HEK293 (cell line): ENCODE results near the gene RASSF1.

Source experiments
- CTCF ChIA-PET: fragments of 350-600 bp; formaldehyde crosslinking; extraction: SDS; loops from one replicate; lab custom pipeline; 2021; ENCODE audit warnings: antibody characterized with exemption; lab: Yijun Ruan, JAX
- POLR2A ChIA-PET: fragments of 300-600 bp; formaldehyde crosslinking; extraction: SDS; loops from one replicate; lab custom pipeline; 2020; ENCODE audit warnings: antibody characterized with exemption, inconsistent platforms; lab: Yijun Ruan, JAX
- H3K27ac ChIP-seq: fragments of 200-500 bp; sonication (Bioruptor generic); 2 replicates; pipeline ENCODE4 v1.5.1; 2014; ENCODE audit warnings: low read depth, low read length, control low read depth, inconsistent platforms; ENCODE audit errors: extremely low read depth
- H3K36me3 ChIP-seq, 2 experiments: fragments of 200-500 bp in 1 of 2; sonication (Bioruptor generic) in 1 of 2; 1 replicate in 1 of 2; 2 replicates in 1 of 2; pipeline ENCODE4 v1.5.1; 2014 to 2017; ENCODE audit warnings: inconsistent platforms in 2 of 2, low read length in 2 of 2; ENCODE audit not compliant: control insufficient read depth in 2 of 2, insufficient read depth in 1 of 2
- H3K4me1 ChIP-seq: fragments of 200-500 bp; sonication (Bioruptor generic); 2 replicates; pipeline ENCODE4 v1.5.1; 2014; ENCODE audit warnings: mild to moderate bottlenecking, low read length, inconsistent platforms; ENCODE audit not compliant: control insufficient read depth, insufficient read depth
- H3K4me3 ChIP-seq: 2 replicates; pipeline ENCODE4 v1.5.1; 2011; ENCODE audit warnings: low read depth, mild to moderate bottlenecking, control low read depth, low read length, moderate library complexity
- H3K9me3 ChIP-seq: fragments of 200-500 bp; sonication (Bioruptor generic); 2 replicates; pipeline ENCODE4 v1.5.1; 2014; ENCODE audit warnings: low read depth, low read length, inconsistent platforms; ENCODE audit not compliant: control insufficient read depth, insufficient read depth
- GLI4 ChIP-seq: fragments of 450-650 bp; formaldehyde crosslinking; IDR thresholded peaks from 2 replicates; pipeline ENCODE4 v1.5.1; 2016; ENCODE audit warnings: missing biosample characterization, missing genetic modification characterization
- KLF7 ChIP-seq: fragments of 450-650 bp; formaldehyde crosslinking; IDR thresholded peaks from 2 replicates; pipeline ENCODE4 v1.5.1; 2016; ENCODE audit warnings: missing biosample characterization, missing genetic modification characterization, borderline replicate concordance
- MYNN ChIP-seq: fragments of 450-650 bp; formaldehyde crosslinking; IDR thresholded peaks from 2 replicates; pipeline ENCODE4 v1.5.1; 2016; ENCODE audit warnings: missing biosample characterization, missing genetic modification characterization, borderline replicate concordance
- RBAK ChIP-seq: fragments of 450-650 bp; formaldehyde crosslinking; IDR thresholded peaks from 2 replicates; pipeline ENCODE4 v1.5.1; 2016; ENCODE audit warnings: missing biosample characterization, missing genetic modification characterization
- REPIN1 ChIP-seq: fragments of 450-650 bp; formaldehyde crosslinking; IDR thresholded peaks from 2 replicates; pipeline ENCODE4 v1.5.1; 2017; ENCODE audit warnings: missing biosample characterization, missing genetic modification characterization, low read depth
- ZNF223 ChIP-seq: fragments of 450-650 bp; formaldehyde crosslinking; IDR thresholded peaks from 2 replicates; pipeline ENCODE4 v1.5.1; 2016; ENCODE audit warnings: missing biosample characterization, missing genetic modification characterization
- ZNF292 ChIP-seq: fragments of 450-650 bp; formaldehyde crosslinking; IDR thresholded peaks from 2 replicates; pipeline ENCODE4 v1.5.1; 2016; ENCODE audit warnings: low read depth, missing biosample characterization, missing genetic modification characterization, borderline replicate concordance
- ZNF37A ChIP-seq: fragments of 450-650 bp; IDR thresholded peaks from 2 replicates; pipeline ENCODE4 v1.5.1; 2018; ENCODE audit warnings: missing biosample characterization, missing genetic modification characterization
- ZNF555 ChIP-seq: fragments of 450-650 bp; formaldehyde crosslinking; conservative IDR thresholded peaks from 2 replicates; pipeline ENCODE4 v1.5.1; 2017; ENCODE audit warnings: missing biosample characterization, mild to moderate bottlenecking, missing genetic modification characterization, inconsistent platforms
- ZNF600 ChIP-seq: fragments of 450-650 bp; formaldehyde crosslinking; IDR thresholded peaks from 2 replicates; pipeline ENCODE4 v1.5.1; 2016; ENCODE audit warnings: missing biosample characterization, missing genetic modification characterization
- ZNF843 ChIP-seq: fragments of 450-650 bp; formaldehyde crosslinking; IDR thresholded peaks from 2 replicates; pipeline ENCODE4 v1.5.1; 2016; ENCODE audit warnings: missing biosample characterization, missing genetic modification characterization
- ZXDB ChIP-seq: fragments of 450-650 bp; formaldehyde crosslinking; IDR thresholded peaks from 2 replicates; pipeline ENCODE4 v1.5.1; 2016; ENCODE audit warnings: missing biosample characterization, missing genetic modification characterization
- TF ChIP-seq, protein P1 (sequence below): fragments of 450-650 bp; formaldehyde crosslinking; conservative IDR thresholded peaks from 2 replicates; pipeline ENCODE4 v1.5.1; 2016; ENCODE audit warnings: low read depth, missing biosample characterization, missing genetic modification characterization
- TF ChIP-seq, protein P2 (sequence below): fragments of 450-650 bp; formaldehyde crosslinking; conservative IDR thresholded peaks from 2 replicates; pipeline ENCODE4 v1.5.1; 2016; ENCODE audit warnings: low read depth, missing biosample characterization, missing genetic modification characterization
- TF ChIP-seq, protein P3 (sequence below): fragments of 450-650 bp; formaldehyde crosslinking; IDR thresholded peaks from 2 replicates; pipeline ENCODE4 v1.5.1; 2016; ENCODE audit warnings: missing biosample characterization, missing genetic modification characterization
- TF ChIP-seq, protein P4 (sequence below): fragments of 450-650 bp; formaldehyde crosslinking; IDR thresholded peaks from 2 replicates; pipeline ENCODE4 v1.5.1; 2016; ENCODE audit warnings: missing biosample characterization, missing genetic modification characterization

RASSF1 gene

DNA sequence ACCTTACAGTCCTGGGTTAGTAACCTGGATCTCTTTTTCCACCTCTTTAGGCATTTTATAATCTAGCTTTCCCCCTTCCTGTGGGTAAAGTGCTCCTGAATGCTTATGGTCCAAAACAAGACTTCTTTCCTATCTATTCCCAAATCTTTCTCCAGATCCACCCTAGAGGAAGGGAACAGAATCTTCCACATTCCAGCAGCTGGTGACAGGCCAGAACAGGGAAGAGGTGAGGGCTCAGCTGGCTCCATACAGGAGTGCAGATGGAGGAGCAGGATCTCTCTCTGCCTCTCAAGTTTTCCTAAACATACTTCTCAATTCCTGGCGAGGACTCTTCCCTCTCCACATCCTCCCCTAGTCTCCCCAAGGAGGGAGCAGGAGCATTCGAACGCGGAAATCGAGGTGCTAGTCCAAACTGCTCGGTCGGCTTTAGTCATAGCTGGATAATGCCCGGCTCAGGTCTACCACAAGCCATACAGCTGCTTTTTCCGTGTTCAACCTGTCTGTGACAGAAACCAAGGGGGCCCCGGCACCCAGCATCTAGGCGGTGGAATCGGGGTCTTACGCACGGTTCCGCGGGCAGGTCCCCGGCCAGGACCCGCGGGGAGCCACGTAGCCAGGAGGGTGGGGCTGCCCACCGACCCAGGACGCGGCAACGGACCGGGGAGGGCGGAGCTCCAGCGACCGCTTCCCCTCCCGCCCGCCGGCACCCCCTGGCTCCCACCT lies 4.0 kb downstream of the RASSF1 start (continued):
- TF ChIP-seq, protein P1, sequence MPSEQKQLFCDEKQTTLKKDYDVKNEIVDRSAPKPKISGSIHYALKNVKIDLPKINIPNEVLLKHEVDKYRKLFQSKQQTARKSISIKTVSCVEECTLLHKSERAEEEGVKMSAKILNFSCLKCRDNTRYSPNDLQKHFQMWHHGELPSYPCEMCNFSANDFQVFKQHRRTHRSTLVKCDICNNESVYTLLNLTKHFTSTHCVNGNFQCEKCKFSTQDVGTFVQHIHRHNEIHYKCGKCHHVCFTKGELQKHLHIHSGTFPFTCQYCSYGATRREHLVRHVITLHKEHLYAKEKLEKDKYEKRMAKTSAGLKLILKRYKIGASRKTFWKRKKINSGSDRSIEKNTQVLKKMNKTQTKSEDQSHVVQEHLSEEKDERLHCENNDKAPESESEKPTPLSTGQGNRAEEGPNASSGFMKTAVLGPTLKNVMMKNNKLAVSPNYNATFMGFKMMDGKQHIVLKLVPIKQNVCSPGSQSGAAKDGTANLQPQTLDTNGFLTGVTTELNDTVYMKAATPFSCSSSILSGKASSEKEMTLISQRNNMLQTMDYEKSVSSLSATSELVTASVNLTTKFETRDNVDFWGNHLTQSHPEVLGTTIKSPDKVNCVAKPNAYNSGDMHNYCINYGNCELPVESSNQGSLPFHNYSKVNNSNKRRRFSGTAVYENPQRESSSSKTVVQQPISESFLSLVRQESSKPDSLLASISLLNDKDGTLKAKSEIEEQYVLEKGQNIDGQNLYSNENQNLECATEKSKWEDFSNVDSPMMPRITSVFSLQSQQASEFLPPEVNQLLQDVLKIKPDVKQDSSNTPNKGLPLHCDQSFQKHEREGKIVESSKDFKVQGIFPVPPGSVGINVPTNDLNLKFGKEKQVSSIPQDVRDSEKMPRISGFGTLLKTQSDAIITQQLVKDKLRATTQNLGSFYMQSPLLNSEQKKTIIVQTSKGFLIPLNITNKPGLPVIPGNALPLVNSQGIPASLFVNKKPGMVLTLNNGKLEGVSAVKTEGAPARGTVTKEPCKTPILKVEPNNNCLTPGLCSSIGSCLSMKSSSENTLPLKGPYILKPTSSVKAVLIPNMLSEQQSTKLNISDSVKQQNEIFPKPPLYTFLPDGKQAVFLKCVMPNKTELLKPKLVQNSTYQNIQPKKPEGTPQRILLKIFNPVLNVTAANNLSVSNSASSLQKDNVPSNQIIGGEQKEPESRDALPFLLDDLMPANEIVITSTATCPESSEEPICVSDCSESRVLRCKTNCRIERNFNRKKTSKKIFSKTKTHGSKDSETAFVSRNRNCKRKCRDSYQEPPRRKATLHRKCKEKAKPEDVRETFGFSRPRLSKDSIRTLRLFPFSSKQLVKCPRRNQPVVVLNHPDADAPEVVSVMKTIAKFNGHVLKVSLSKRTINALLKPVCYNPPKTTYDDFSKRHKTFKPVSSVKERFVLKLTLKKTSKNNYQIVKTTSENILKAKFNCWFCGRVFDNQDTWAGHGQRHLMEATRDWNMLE (tag by site-specific recombination) = no peak
- TF ChIP-seq ZNF600 (tag by site-specific recombination) (no peak), REPIN1 (tag by site-specific recombination) (0 out of 2 replicates have a peak, but pooled peaks have one; percentile 40)
- TF ChIP-seq, protein P2, sequence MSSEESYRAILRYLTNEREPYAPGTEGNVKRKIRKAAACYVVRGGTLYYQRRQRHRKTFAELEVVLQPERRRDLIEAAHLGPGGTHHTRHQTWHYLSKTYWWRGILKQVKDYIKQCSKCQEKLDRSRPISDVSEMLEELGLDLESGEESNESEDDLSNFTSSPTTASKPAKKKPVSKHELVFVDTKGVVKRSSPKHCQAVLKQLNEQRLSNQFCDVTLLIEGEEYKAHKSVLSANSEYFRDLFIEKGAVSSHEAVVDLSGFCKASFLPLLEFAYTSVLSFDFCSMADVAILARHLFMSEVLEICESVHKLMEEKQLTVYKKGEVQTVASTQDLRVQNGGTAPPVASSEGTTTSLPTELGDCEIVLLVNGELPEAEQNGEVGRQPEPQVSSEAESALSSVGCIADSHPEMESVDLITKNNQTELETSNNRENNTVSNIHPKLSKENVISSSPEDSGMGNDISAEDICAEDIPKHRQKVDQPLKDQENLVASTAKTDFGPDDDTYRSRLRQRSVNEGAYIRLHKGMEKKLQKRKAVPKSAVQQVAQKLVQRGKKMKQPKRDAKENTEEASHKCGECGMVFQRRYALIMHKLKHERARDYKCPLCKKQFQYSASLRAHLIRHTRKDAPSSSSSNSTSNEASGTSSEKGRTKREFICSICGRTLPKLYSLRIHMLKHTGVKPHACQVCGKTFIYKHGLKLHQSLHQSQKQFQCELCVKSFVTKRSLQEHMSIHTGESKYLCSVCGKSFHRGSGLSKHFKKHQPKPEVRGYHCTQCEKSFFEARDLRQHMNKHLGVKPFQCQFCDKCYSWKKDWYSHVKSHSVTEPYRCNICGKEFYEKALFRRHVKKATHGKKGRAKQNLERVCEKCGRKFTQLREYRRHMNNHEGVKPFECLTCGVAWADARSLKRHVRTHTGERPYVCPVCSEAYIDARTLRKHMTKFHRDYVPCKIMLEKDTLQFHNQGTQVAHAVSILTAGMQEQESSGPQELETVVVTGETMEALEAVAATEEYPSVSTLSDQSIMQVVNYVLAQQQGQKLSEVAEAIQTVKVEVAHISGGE = 0 out of 2 replicates have a peak, but pooled peaks have one; percentile 17

DNA sequence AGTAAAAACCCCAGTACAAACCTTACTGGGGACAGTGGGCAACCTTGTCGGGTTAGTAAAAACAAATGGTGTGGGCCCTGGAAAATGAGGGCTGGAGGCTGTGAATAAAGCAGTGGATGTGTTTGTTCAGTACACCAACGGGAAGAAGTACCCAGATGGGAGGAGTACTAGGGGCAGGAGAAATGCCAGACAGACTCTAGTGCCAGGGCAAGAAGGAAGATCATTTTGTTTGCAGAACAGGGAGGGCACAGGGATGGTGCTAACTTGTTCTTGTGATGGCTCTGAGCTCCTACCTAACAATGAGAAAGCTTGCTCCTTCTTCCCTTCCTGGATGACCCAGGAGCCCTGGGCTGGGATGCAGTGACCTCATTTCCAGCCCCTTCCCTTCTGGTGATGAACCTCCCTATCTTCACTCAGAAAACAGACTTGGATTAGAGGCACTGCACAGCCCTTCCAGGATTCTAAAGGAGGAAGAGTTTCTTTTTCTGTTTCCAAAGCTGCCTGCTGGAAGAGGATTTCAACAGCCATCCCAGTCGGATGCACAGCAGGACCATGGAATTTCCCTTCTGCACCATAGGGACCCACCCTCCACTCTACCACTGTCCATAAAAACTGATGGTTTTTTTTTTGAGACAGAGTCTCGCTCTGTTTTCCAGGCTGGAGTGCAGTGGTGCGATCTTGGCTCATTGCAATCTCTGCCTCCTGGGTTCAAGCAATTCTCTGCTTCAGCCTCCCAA lies 6.1 kb downstream of the RASSF1 start:
- H3K27ac ChIP-seq = no peak overlapping the region
- H3K9me3 ChIP-seq = no peaks in the 10 kb centered on the region
- ChIA-PET POLR2A (interaction anchor here (0.9 to 2.2 kb wide), 2 partner anchors 35 to 70 kb away, joined by 3 to 4 read pairs; partner anchors contain the start of genes HYAL3 and NAA80), CTCF (interaction anchor here (1.0 to 1.6 kb wide), 2 partner anchors 11 to 209 kb away, joined by 4 to 5 read pairs; no protein-coding TSS in a partner anchor)
- H3K4me1 ChIP-seq = no peaks in the 10 kb centered on the region; the same call in 1 of the 2 replicates
- no peak overlapping the region for H3K4me3 ChIP-seq
- TF ChIP-seq ZNF600 (tag by site-specific recombination) (0 out of 2 replicates have a peak, but pooled peaks have one; percentile 11), ZXDB (no peak)
- H3K36me3 ChIP-seq = peaks cover 3 to 51% of the 10 kb centered on the region in 2 experiments

DNA sequence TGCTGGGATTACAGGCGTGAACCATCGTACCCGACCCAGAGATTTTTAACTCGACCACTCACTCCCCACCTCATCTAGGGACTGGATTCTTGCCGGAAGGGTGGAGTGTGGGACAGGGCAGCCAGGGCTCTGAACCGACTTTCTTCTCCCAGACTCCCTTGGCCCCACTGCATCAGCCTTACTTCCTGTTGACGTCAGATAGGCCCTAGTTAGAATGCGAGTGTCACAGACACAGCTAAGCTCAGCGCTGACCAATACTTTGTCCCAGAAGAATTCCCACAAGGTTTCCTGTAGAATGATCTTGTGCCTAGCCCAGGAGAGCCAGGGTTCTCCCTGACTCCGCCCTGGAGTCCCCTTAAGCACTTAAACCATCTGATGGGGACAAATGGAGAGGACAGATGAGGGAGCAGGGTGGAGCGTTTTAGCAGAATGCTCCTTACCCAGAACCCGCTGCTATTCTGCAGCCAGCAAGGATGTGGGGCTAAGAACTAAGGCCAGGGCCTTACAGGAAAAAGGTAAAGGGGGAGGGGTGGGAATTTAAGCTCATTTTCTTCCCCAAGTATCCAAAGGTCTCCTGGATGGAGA lies 6.8 kb downstream of the RASSF1 start:
- no peaks in the 10 kb centered on the region; the same call in 1 of the 2 replicates for H3K4me1 ChIP-seq
- H3K36me3 ChIP-seq = peaks cover 3 to 55% of the 10 kb centered on the region in 2 experiments
- no peaks in the 10 kb centered on the region for H3K9me3 ChIP-seq
- H3K4me3 ChIP-seq = no peak overlapping the region
- H3K27ac ChIP-seq = no peak overlapping the region
- POLR2A ChIA-PET = interaction anchor here (0.6 to 2.2 kb wide), 3 partner anchors 29 to 69 kb away, joined by 3 to 4 read pairs (median 3); partner anchors contain the start of genes HYAL3 and NAA80
- CTCF ChIA-PET = interaction anchor here (1.0 to 1.6 kb wide), 2 partner anchors 10 to 210 kb away, joined by 4 to 5 read pairs; no protein-coding TSS in a partner anchor
- TF ChIP-seq, protein P3, sequence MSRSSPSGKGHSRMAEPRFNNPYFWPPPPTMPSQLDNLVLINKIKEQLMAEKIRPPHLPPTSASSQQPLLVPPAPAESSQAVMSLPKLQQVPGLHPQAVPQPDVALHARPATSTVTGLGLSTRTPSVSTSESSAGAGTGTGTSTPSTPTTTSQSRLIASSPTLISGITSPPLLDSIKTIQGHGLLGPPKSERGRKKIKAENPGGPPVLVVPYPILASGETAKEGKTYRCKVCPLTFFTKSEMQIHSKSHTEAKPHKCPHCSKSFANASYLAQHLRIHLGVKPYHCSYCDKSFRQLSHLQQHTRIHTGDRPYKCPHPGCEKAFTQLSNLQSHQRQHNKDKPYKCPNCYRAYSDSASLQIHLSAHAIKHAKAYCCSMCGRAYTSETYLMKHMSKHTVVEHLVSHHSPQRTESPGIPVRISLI (tag by site-specific recombination) = no peak
- TF ChIP-seq RBAK = no peak
- TF ChIP-seq ZNF555 = no peak
- TF ChIP-seq, protein P4, sequence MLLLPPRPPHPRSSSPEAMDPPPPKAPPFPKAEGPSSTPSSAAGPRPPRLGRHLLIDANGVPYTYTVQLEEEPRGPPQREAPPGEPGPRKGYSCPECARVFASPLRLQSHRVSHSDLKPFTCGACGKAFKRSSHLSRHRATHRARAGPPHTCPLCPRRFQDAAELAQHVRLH (tag by site-specific recombination) = no peak
- no peak for TF ChIP-seq MYNN (tag by site-specific recombination)
- no peak for TF ChIP-seq ZNF37A (tag by site-specific recombination)
- TF ChIP-seq ZNF843 (tag by site-specific recombination) = no peak
- TF ChIP-seq GLI4 (tag by site-specific recombination) = no peak
- no peak for TF ChIP-seq KLF7 (tag by site-specific recombination)
- no peak for TF ChIP-seq ZNF223 (tag by site-specific recombination)
- no peak for TF ChIP-seq ZNF292 (tag by site-specific recombination)
